Activated T-helper 1 cell treated with anti-CD3 and anti-CD28 coated beads, Interleukin-12 subunit alpha, Interleukin-12 subunit beta, Interleukin-2, Interleukin-4 antibody, amounts not matched to agents 30 ng/mL and 10 ng/mL and 1 ng/mL, durations not matched to agents 14 hours and 24 hours and 36 hours (primary cell): Measurements from ENCODE around the gene BIRC7. TPM values are rescaled to one million over a fixed set of nuclear protein-coding genes. Genes with fewer than 3 reads are reported as not detected.
A peak's percentile ranks its signal among the peaks of the same experiment; 100 is the strongest.

Source experiments
- DNase-seq: peaks from one replicate; pipeline ENCODE4 v3.0.0; 2021; ENCODE audit warnings: low spot score
- H3K27ac Mint-ChIP-seq: one replicate; pipeline ENCODE4 v1.8.0; 2021; ENCODE audit warnings: mild to moderate bottlenecking, mixed read lengths
- H3K27me3 Mint-ChIP-seq: one replicate; pipeline ENCODE4 v1.8.0; 2022; ENCODE audit warnings: mild to moderate bottlenecking, moderate library complexity, mixed read lengths; ENCODE audit not compliant: insufficient read depth
- H3K36me3 Mint-ChIP-seq: one replicate; pipeline ENCODE4 v1.8.0; 2021; ENCODE audit warnings: low read depth, mixed read lengths
- H3K4me1 Mint-ChIP-seq: one replicate; pipeline ENCODE4 v1.8.0; 2021; ENCODE audit warnings: low read depth, mixed read lengths
- H3K4me3 Mint-ChIP-seq: one replicate; pipeline ENCODE4 v1.8.0; 2021; ENCODE audit warnings: mild to moderate bottlenecking, moderate library complexity, mixed read lengths
- H3K9me3 Mint-ChIP-seq: one replicate; pipeline ENCODE4 v1.8.0; 2021; ENCODE audit warnings: mixed read lengths
- intact Hi-C: fragments of 100-400 bp; cut with micrococcal nuclease; formaldehyde crosslinking; loops from one replicate; pipeline ENCODE4 v1.15.1; 2024
- total RNA-seq: library from RNA; stranded (reverse); gene quantifications from 2 replicates; pipeline ENCODE4 v1.2.3, GENCODE V29; 2022

Gene BIRC7
- total RNA-seq, 1 donor from 2014 or later = not detected

- H3K9me3 Mint-ChIP-seq = no peaks in the 10 kb centered on the region
- no peak overlapping the region for H3K27ac Mint-ChIP-seq
- no peak overlapping the region for H3K4me3 Mint-ChIP-seq
- H3K36me3 Mint-ChIP-seq = peaks cover 9% of the 10 kb centered on the region
- DNase-seq = no peak
- H3K4me1 Mint-ChIP-seq = peaks cover 5% of the 10 kb centered on the region
- intact Hi-C loops = no loop called here
- no peaks in the 10 kb centered on the region for H3K27me3 Mint-ChIP-seq
Observed at GRCh38 chr20:63194797-63195173, 40.9 kb upstream of the BIRC7 start.

DNA sequence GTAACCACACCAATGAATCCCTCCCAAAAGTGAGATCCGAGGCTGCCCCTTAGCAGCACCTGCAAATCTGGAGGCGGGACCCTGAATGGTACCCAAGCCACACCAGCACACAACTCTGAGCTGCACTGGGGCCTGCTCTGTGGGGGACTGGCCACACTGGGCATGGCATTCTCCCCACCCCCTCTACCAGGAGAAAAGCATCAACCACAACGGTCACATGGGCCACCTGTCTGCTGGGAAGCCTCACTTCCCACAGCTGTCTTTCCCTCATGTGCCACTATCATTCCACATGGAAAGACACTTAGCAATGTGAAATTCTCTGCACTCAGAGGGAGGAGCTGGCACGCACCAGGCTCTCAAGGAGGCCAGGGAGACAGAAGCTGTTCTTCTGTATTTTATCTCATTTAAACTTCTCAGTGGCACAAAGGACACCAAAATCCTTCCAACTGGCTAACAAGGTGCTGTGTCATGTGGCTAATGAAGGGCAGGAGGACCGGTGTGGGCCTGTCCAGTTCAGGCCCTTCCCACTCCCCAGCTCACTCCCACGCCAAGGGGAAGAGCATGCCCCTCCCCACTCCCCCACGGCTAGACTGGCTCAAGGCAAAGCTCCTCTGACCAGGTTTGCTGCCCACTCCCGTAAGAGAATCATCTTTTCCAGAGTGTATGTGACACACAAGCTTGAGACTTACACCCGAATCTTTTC, 38.8 kb upstream of the BIRC7 start:
- Mint-ChIP-seq H3K4me1 (peaks cover 5% of the 10 kb centered on the region), H3K9me3 (no peaks in the 10 kb centered on the region), H3K4me3 (no peak overlapping the region), H3K27ac (no peak overlapping the region), H3K27me3 (no peaks in the 10 kb centered on the region), H3K36me3 (peaks cover 14% of the 10 kb centered on the region)
- DNase-seq = no peak
- intact Hi-C loops = no loop called here

GRCh38 chr20:63198606-63199005, 37.1 kb upstream of the BIRC7 start:
- Mint-ChIP-seq H3K4me3 (no peak overlapping the region), H3K27ac (no peak overlapping the region), H3K36me3 (peaks cover 15% of the 10 kb centered on the region), H3K27me3 (no peaks in the 10 kb centered on the region), H3K9me3 (no peaks in the 10 kb centered on the region), H3K4me1 (peaks cover 5% of the 10 kb centered on the region)
- DNase-seq = no peak
- intact Hi-C loops = no loop called here

- Mint-ChIP-seq H3K27me3 (no peaks in the 10 kb centered on the region), H3K4me3 (no peak overlapping the region), H3K4me1 (peaks cover 5% of the 10 kb centered on the region), H3K36me3 (peaks cover 19% of the 10 kb centered on the region), H3K27ac (no peak overlapping the region), H3K9me3 (no peaks in the 10 kb centered on the region)
- DNase-seq = no peak
- intact Hi-C loops = no loop called here
Observed at GRCh38 chr20:63202021-63202420, 33.7 kb upstream of the BIRC7 start.

GRCh38 chr20:63202811-63203526, 32.7 kb upstream of the BIRC7 start:
- H3K9me3 Mint-ChIP-seq = no peaks in the 10 kb centered on the region
- no peak for DNase-seq
- intact Hi-C loops = no loop called here
- no peak overlapping the region for H3K27ac Mint-ChIP-seq
- H3K4me1 Mint-ChIP-seq = no peaks in the 10 kb centered on the region
- H3K4me3 Mint-ChIP-seq = no peak overlapping the region
- no peaks in the 10 kb centered on the region for H3K27me3 Mint-ChIP-seq
- peaks cover 24% of the 10 kb centered on the region for H3K36me3 Mint-ChIP-seq

- H3K4me1 Mint-ChIP-seq = no peaks in the 10 kb centered on the region
- H3K27ac Mint-ChIP-seq = no peak overlapping the region
- no peak overlapping the region for H3K4me3 Mint-ChIP-seq
- peaks cover 28% of the 10 kb centered on the region for H3K36me3 Mint-ChIP-seq
- DNase-seq = no peak
- intact Hi-C loops = no loop called here
- H3K9me3 Mint-ChIP-seq = no peaks in the 10 kb centered on the region
- H3K27me3 Mint-ChIP-seq = no peaks in the 10 kb centered on the region
Observed at GRCh38 chr20:63204362-63204761, 31.3 kb upstream of the BIRC7 start.

GRCh38 chr20:63205896-63206295, 29.8 kb upstream of the BIRC7 start:
- Mint-ChIP-seq H3K27ac (no peak overlapping the region), H3K9me3 (no peaks in the 10 kb centered on the region)
- intact Hi-C loops = no loop called here

DNA sequence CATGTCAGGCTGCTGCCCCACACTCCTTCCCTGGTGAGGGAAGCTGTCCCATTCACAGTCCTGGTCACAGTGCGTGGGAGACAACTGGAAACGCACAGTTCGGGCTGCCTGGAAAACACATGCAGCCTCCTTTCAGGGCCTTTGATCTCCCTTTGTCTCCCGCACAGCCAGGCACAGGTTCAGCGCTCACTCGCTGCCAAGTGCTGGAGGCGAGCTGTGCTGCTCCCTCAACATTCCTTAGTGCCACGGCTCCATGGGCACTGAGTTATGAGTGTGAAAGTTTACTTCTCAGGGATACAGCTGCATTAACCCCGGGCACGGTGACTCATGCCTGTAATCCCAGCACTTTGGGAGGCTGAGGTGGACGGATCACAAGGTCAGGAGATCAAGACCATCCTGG, 28.8 kb upstream of the BIRC7 start:
- no peaks in the 10 kb centered on the region for H3K9me3 Mint-ChIP-seq
- H3K36me3 Mint-ChIP-seq = peaks cover 35% of the 10 kb centered on the region
- H3K27me3 Mint-ChIP-seq = no peaks in the 10 kb centered on the region
- no peak overlapping the region for H3K4me3 Mint-ChIP-seq
- no peak for DNase-seq
- peaks cover 10% of the 10 kb centered on the region for H3K4me1 Mint-ChIP-seq
- H3K27ac Mint-ChIP-seq = no peak overlapping the region
- intact Hi-C loops = no loop called here

More at GRCh38 chr20:63205896-63206295, 29.8 kb upstream of the BIRC7 start:
- H3K36me3 Mint-ChIP-seq = peaks cover 37% of the 10 kb centered on the region
- H3K4me1 Mint-ChIP-seq = peaks cover 4% of the 10 kb centered on the region
- H3K4me3 Mint-ChIP-seq = no peak overlapping the region
- no peaks in the 10 kb centered on the region for H3K27me3 Mint-ChIP-seq
- no peak for DNase-seq

DNA sequence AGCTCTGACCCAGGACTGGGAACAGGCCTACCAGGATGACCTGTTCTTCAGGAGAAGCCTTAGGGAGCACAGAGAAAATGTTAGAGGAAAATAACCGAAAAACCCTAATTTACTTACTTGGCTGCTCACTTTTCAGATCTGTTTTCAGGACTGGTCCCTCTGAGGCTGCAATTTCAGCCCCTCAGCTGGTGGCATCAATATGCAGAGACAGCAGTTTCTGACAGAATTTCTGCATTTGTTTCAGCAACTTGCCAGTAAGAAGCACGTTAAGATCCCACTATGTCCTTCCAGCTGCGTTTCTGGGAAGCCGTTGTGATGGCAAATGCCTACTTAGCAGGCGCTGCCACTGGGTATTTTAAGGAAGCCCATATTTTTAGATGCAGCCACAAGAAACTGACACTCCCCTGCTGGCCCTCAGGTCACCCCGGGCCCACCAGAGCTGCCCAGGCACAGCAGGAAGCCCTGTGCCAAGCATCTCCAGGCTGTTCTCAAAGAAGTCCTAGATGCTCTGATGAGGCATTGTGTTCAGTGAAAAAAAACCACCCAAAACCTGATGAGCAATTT, 27.3 kb upstream of the BIRC7 start:
- no peak overlapping the region for H3K4me3 Mint-ChIP-seq
- H3K9me3 Mint-ChIP-seq = no peaks in the 10 kb centered on the region
- intact Hi-C loops = no loop called here
- H3K27ac Mint-ChIP-seq = no peak overlapping the region
- no peaks in the 10 kb centered on the region for H3K27me3 Mint-ChIP-seq
- peaks cover 26% of the 10 kb centered on the region for H3K4me1 Mint-ChIP-seq
- peaks cover 45% of the 10 kb centered on the region for H3K36me3 Mint-ChIP-seq
- no peak for DNase-seq

DNA sequence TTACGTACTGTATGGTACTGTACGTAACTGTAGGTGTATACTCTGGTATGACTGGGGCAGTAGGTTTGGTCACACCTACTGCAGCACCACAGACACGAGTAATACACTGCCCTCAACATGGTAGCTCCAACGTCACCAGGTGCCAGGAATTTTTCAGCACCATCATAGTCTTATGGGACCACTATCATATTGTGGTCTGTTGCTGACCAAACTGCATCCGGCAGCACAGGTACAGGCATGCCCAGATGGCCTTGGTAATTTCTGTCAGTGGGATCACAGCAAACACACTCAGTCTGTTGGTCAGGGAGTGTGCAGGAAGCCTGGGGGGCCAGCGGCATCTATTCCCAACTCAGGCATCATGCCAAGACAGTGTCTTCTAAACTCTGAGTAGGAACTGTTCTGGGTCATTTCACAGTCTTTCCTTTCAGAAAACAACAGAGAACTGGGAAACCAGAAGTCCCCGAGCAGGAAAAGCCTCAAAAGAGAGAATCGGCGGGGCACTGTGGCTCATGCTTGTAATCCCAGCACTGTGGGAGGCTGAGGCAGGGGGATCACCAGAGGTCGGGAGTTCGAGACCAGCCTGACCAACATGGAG, 25.6 kb upstream of the BIRC7 start:
- peaks cover 42% of the 10 kb centered on the region for H3K4me1 Mint-ChIP-seq
- DNase-seq = no peak
- intact Hi-C loops = loop anchor here (10.0 kb wide), 1 partner anchor 275 kb away; the partner anchor contains the start of gene GID8
- no peak overlapping the region for H3K27ac Mint-ChIP-seq
- H3K27me3 Mint-ChIP-seq = no peaks in the 10 kb centered on the region
- H3K9me3 Mint-ChIP-seq = no peaks in the 10 kb centered on the region
- peaks cover 58% of the 10 kb centered on the region for H3K36me3 Mint-ChIP-seq
- H3K4me3 Mint-ChIP-seq = no peak overlapping the region

DNA sequence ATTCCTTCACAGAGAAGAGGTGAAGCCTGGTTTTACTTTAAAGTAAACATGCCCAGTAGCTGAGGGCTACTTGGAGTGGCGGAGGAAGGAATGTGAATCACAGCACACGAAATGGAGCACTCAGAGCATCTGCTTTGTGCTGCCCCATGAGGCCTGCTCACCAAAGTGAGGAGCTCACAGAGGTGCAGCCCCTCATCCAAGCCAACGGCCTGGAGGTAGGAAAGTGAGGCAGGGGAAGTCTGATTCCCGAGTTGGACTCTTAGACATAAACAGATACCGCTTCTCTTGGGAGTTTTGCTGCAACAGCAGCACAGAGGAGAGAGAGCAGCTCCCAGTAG, 23.3 kb upstream of the BIRC7 start:
- H3K4me3 Mint-ChIP-seq = no peak overlapping the region
- H3K27ac Mint-ChIP-seq = no peak overlapping the region
- H3K36me3 Mint-ChIP-seq = peaks cover 51% of the 10 kb centered on the region
- no peaks in the 10 kb centered on the region for H3K27me3 Mint-ChIP-seq
- no peak for DNase-seq
- H3K9me3 Mint-ChIP-seq = no peaks in the 10 kb centered on the region
- peaks cover 52% of the 10 kb centered on the region for H3K4me1 Mint-ChIP-seq
- intact Hi-C loops = loop anchor here (10.0 kb wide), 1 partner anchor 278 kb away; the partner anchor contains the start of gene GID8

GRCh38 chr20:63212792-63213191, 22.9 kb upstream of the BIRC7 start:
- Mint-ChIP-seq H3K27me3 (no peaks in the 10 kb centered on the region), H3K4me3 (peak overlapping the region; percentile 48), H3K9me3 (no peaks in the 10 kb centered on the region), H3K36me3 (peaks cover 48% of the 10 kb centered on the region), H3K27ac (no peak overlapping the region), H3K4me1 (peaks cover 52% of the 10 kb centered on the region)
- no peak for DNase-seq
- intact Hi-C loops = loop anchor here (10.0 kb wide), 1 partner anchor 278 kb away; the partner anchor contains the start of gene GID8

DNA sequence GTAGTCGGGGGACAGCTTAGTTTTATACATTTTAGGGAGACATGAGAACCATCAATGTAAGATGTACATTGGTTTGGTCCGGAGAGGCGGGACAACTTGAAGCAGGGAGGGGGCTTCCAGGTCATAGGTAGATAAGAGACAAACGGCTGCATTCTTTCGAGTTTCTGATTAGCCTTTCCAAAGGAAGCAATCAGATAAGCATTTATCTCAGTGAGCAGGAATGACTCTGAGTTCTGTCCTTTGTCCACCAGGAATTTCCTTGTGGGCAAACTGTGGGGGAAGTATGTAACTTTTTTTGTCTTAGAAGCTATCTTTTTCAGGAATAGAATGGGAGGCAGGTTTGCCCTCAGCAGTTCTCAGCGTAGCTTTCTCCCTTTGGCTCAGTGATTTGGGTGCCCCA, 21.2 kb upstream of the BIRC7 start:
- intact Hi-C loops = loop anchor here (10.0 kb wide), 1 partner anchor 280 kb away; the partner anchor contains the start of gene GID8
- Mint-ChIP-seq H3K36me3 (peaks cover 41% of the 10 kb centered on the region), H3K4me3 (peak overlapping the region; percentile 98), H3K27me3 (no peaks in the 10 kb centered on the region), H3K9me3 (no peaks in the 10 kb centered on the region), H3K27ac (peak overlapping the region; percentile 25), H3K4me1 (peaks cover 52% of the 10 kb centered on the region)
- DNase-seq = no peak
